ENCODE data around the gene SLC4A4. TPM values are rescaled to one million over a fixed set of nuclear protein-coding genes. Genes with fewer than 3 reads are reported as not detected.

SLC4A4 gene
- total RNA-seq, 1 donor from 2014 or later, result 0.32 TPM

DNA sequence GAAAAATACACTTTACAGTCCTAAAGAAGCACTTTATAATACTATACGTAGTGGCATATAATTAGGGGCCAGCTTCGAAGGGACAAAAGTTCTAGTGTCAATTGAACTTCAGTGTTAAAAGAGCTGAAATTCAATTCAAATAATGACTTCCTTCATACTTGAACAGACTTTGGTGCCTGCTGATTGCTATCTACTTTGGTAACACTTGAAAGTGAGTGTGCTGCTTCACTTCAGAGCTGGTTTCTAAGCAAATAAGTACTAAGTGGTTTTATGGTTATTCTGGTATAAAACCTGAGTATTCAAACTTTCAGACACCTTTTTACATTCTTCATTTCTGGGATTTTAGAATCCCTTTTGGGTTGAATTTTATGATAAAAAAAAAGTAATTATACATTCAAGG lies 107.0 kb downstream of the SLC4A4 start:
- Histone ChIP-seq H3K4me1 (no peaks in the 10 kb centered on the region), H3K4me3 (no peak overlapping the region), H3K36me3 (no peaks in the 10 kb centered on the region), H3K9me3 (no peaks in the 10 kb centered on the region), H3K27ac (no peak overlapping the region), H3K27me3 (no peaks in the 10 kb centered on the region)
- intact Hi-C loops (cut with DNase I), result no loop called here
- TF ChIP-seq, protein P1, sequence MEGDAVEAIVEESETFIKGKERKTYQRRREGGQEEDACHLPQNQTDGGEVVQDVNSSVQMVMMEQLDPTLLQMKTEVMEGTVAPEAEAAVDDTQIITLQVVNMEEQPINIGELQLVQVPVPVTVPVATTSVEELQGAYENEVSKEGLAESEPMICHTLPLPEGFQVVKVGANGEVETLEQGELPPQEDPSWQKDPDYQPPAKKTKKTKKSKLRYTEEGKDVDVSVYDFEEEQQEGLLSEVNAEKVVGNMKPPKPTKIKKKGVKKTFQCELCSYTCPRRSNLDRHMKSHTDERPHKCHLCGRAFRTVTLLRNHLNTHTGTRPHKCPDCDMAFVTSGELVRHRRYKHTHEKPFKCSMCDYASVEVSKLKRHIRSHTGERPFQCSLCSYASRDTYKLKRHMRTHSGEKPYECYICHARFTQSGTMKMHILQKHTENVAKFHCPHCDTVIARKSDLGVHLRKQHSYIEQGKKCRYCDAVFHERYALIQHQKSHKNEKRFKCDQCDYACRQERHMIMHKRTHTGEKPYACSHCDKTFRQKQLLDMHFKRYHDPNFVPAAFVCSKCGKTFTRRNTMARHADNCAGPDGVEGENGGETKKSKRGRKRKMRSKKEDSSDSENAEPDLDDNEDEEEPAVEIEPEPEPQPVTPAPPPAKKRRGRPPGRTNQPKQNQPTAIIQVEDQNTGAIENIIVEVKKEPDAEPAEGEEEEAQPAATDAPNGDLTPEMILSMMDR (IDR thresholded peaks at IDR 0.05), result no peak
- no peak for DNase-seq (ENCODE audit: low spot score in 2 of 2)

DNA sequence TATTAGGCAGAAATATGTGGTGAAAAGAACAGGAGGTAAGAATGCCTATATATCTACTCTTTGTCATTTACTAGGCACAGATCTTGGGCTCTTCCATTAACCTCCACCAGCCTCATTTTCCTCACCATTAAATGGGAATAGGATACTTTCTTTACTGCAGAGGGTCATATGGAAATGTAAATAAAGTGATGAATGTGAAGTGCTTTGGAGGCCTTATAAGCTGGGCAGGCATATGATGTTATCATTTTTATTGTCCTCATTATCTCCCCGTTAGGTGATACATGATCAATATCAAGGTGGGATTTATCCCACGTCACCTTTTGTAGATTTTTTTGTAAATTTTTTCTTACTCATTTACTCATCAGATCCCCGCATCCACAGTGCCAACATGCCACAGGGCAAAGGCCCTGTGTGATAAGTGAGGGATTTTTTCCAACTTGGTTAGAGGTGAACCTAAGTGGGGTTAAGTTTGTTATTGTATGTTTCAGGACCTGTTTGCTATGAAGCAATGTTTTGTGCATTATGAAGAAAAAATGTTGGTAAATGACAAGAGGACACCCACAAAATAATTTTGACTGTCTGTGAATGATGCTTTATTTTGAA lies 107.8 kb downstream of the SLC4A4 start:
- no peak for DNase-seq (ENCODE audit: low spot score in 2 of 2)
- intact Hi-C loops (cut with DNase I), result no loop called here
- Histone ChIP-seq H3K36me3 (no peaks in the 10 kb centered on the region), H3K9me3 (no peaks in the 10 kb centered on the region), H3K27me3 (no peaks in the 10 kb centered on the region), H3K4me1 (no peaks in the 10 kb centered on the region), H3K27ac (no peak overlapping the region), H3K4me3 (no peak overlapping the region)
- TF ChIP-seq, protein P1 (IDR thresholded peaks at IDR 0.05), result no peak

DNA sequence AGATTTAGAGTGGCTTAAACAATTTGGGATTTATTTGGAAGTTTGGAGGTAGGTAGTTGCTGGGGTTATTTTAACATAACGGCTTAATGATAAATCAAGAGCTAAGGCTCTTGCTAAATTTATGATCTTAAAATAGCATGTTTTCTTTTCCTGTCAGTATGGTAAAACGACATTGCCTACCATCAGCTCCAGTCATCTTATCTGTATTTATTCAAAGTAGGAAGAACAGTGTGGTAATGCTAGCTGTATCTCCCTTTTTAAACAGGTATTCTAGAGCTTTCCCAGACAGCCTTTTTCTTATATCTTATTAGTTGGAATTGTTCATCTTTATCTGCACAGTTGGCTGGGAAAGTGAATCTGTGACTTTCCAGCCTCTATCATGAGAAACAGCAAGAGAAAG lies 110.2 kb downstream of the SLC4A4 start:
- Histone ChIP-seq H3K27me3 (no peaks in the 10 kb centered on the region), H3K4me1 (no peaks in the 10 kb centered on the region), H3K4me3 (no peak overlapping the region), H3K9me3 (no peaks in the 10 kb centered on the region), H3K27ac (no peak overlapping the region), H3K36me3 (no peaks in the 10 kb centered on the region)
- TF ChIP-seq, protein P1 (IDR thresholded peaks at IDR 0.05), result no peak
- intact Hi-C loops (cut with DNase I), result no loop called here
- no peak for DNase-seq (ENCODE audit: low spot score in 2 of 2)

DNA sequence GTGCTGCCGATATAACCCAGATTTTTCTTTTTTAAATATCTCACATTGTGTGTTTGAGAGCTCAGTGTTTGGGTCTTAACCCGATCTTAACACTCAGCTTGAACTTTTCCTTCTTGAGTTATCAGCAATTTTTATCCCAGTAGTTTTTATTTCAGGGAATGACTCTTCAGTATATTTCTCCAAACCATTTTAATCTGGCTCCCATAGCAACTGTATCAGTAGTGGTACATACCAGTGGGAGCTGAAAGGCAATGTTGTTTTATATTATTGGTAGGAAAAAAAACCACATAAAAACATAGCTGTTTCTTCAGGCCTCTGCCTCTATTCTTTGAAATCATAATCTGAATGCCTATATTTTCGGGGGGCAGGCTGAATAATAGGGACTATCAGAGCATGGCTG lies 111.1 kb downstream of the SLC4A4 start:
- Histone ChIP-seq H3K4me3 (no peak overlapping the region), H3K4me1 (no peaks in the 10 kb centered on the region), H3K36me3 (no peaks in the 10 kb centered on the region), H3K9me3 (no peaks in the 10 kb centered on the region), H3K27ac (no peak overlapping the region), H3K27me3 (no peaks in the 10 kb centered on the region)
- no peak for DNase-seq (ENCODE audit: low spot score in 2 of 2)
- intact Hi-C loops (cut with DNase I), result no loop called here
- TF ChIP-seq, protein P1 (IDR thresholded peaks at IDR 0.05), result no peak

DNA sequence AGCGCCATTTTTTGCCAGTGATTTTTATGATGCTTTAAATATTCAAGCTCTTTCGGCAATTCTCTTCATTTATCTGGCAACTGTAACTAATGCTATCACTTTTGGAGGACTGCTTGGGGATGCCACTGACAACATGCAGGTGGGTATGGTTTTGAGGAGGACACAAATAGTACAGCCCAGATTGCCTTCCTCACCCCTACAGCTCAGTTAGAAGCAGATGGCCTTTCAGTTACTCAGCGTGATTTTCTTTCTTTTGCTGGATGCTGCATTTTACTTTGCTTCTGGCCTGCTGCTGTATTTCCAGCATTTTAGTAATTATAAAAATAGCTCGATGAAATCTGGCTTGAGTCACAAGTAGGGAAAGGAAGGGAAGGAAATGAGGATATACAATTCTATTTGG lies 114.7 kb downstream of the SLC4A4 start:
- intact Hi-C loops (cut with DNase I), result no loop called here
- TF ChIP-seq, protein P1 (IDR thresholded peaks at IDR 0.05), result no peak
- Histone ChIP-seq H3K27me3 (no peaks in the 10 kb centered on the region), H3K9me3 (no peaks in the 10 kb centered on the region), H3K27ac (no peak overlapping the region), H3K4me3 (no peak overlapping the region), H3K4me1 (no peaks in the 10 kb centered on the region), H3K36me3 (no peaks in the 10 kb centered on the region)
- DNase-seq (ENCODE audit: low spot score in 2 of 2), result no peak

DNA sequence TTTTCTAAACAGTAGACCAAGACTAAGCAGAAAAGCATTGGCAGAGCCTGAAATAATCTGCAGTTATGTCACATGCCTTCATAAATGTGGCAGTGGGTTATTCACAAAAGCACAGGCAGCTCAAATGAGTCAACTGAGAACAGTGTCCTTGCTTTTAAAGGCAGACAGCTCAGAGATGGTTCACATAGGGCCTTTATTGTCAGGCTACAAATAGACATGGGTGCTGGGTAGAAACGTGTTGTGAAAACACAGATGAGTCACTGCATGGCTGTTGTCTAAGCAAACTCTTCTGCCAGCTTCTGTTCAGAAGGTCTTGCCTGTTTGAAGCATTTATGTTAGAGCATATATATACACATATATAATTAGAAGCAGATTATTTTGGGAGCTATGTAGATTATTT lies 118.0 kb downstream of the SLC4A4 start:
- TF ChIP-seq, protein P1 (IDR thresholded peaks at IDR 0.05), result no peak
- no peaks in the 10 kb centered on the region for H3K36me3 ChIP-seq
- H3K27me3 ChIP-seq, result no peaks in the 10 kb centered on the region
- DNase-seq (ENCODE audit: low spot score in 2 of 2), result no peak
- no peak overlapping the region for H3K27ac ChIP-seq
- H3K4me1 ChIP-seq, result no peaks in the 10 kb centered on the region
- no peaks in the 10 kb centered on the region for H3K9me3 ChIP-seq
- H3K4me3 ChIP-seq, result no peak overlapping the region
- intact Hi-C loops (cut with DNase I), result no loop called here

Data from ascending aorta (tissue), 2 donors.